ENCODE results near the gene UBXN2A. TPM values are rescaled to one million over a fixed set of nuclear protein-coding genes. Genes with fewer than 3 reads are reported as not detected.

The UBXN2A gene
- total and polyA plus RNA-seq, 10 of the 15 experiments (the other 5 are each of a cell fraction or from before 2014, with no cell fraction given): 3.7 to 23.5 (median 14.6) TPM

- DNase-seq (ENCODE audit: low read depth, low spot score): no peak
- POLR2A ChIA-PET: interaction anchor here (0.7 kb wide), 1 partner anchor 21 kb away, joined by 9 read pairs; no protein-coding TSS in a partner anchor
- no peak for ATAC-seq
- Histone ChIP-seq H3K27ac (ENCODE audit: control insufficient read depth, insufficient read depth) (no peak overlapping the region), H3K36me3 (ENCODE audit: control insufficient read depth in 2 of 2, insufficient read depth in 2 of 2, low read length in 1 of 2) (no peaks in the 10 kb centered on the region), H2AFZ (ENCODE audit: control insufficient read depth, low read depth, low read length) (no peak overlapping the region), H3K4me3 (peak overlapping the region; percentile 26), H3K9ac (ENCODE audit: control insufficient read depth, insufficient read depth, low read length) (no peak overlapping the region), H3K9me3 (replicated peaks; ENCODE audit: control insufficient read depth, insufficient read depth, low read length) (no peaks in the 10 kb centered on the region), H4K20me1 (ENCODE audit: control insufficient read depth, insufficient read depth) (no peaks in the 10 kb centered on the region), H3K4me2 (ENCODE audit: control insufficient read depth, insufficient read depth) (no peak overlapping the region), H3K4me1 (ENCODE audit: control insufficient read depth, insufficient read depth, low read length) (no peaks in the 10 kb centered on the region), H3K27me3 (replicated peaks in 1 of 2; ENCODE audit: control insufficient read depth in 2 of 2, insufficient read depth in 2 of 2, low read length in 1 of 2) (no peaks in the 10 kb centered on the region), H3K79me2 (ENCODE audit: control insufficient read depth, insufficient read depth, low read length) (peaks cover 23% of the 10 kb centered on the region)
- no TSS peak for BruUV-seq (replicated peaks)
- RAD21 ChIA-PET (ENCODE audit: unreplicated experiment): interaction anchor here (0.7 kb wide), 1 partner anchor 395 kb away, joined by 4 read pairs; no protein-coding TSS in a partner anchor
- 99% methylated on average over 6 of the region's 6 CpGs for WGBS (ENCODE audit: insufficient coverage, insufficient replicate concordance, low lambda C conversion rate, missing lambda C conversion rate)
- in situ Hi-C loops (cut with MboI): no loop called here
- intact Hi-C loops (cut with micrococcal nuclease; ENCODE audit: unreplicated experiment): no loop called here
- CTCF ChIA-PET: no interaction called here
- SMC1A ChIA-PET (ENCODE audit: uncharacterized antibody, unreplicated experiment): interaction anchor here (1.2 kb wide), 1 partner anchor 21 kb away, joined by 3 read pairs; no protein-coding TSS in a partner anchor
- FAIRE-seq: no peak
- TF ChIP-seq E4F1 (IDR thresholded peaks at IDR 0.05; ENCODE audit: borderline replicate concordance, partially characterized antibody): no peak
These were observed 14.2 kb downstream of the UBXN2A start for GRCh38 chr2:23954325-23955014.

GRCh38 chr2:23967846-23968245 is 27.6 kb downstream of the UBXN2A start:
- ChIA-PET POLR2A (interaction anchor here (0.6 kb wide), 1 partner anchor 29 kb away, joined by 3 read pairs; no protein-coding TSS in a partner anchor), CTCF (interaction anchor here (1.7 kb wide), 1 partner anchor 144 kb away, joined by 4 read pairs; no protein-coding TSS in a partner anchor), SMC1A (ENCODE audit: uncharacterized antibody, unreplicated experiment) (no interaction called here), RAD21 (ENCODE audit: unreplicated experiment) (no interaction called here)
- Histone ChIP-seq H3K4me1 (ENCODE audit: control insufficient read depth, insufficient read depth, low read length) (no peaks in the 10 kb centered on the region), H4K20me1 (ENCODE audit: control insufficient read depth, insufficient read depth) (no peaks in the 10 kb centered on the region), H3K79me2 (ENCODE audit: control insufficient read depth, insufficient read depth, low read length) (no peaks in the 10 kb centered on the region; the same call in 1 of the 2 replicates), H3K9ac (ENCODE audit: control insufficient read depth, insufficient read depth, low read length) (no peak overlapping the region), H3K27ac (ENCODE audit: control insufficient read depth, insufficient read depth) (no peak overlapping the region), H3K4me2 (ENCODE audit: control insufficient read depth, insufficient read depth) (no peak overlapping the region), H3K27me3 (replicated peaks in 1 of 2; ENCODE audit: control insufficient read depth in 2 of 2, insufficient read depth in 2 of 2, low read length in 1 of 2) (no peaks in the 10 kb centered on the region), H2AFZ (ENCODE audit: control insufficient read depth, low read depth, low read length) (no peak overlapping the region), H3K9me3 (replicated peaks; ENCODE audit: control insufficient read depth, insufficient read depth, low read length) (no peaks in the 10 kb centered on the region; the same call in 2 of the 3 replicates), H3K36me3 (ENCODE audit: control insufficient read depth in 2 of 2, insufficient read depth in 2 of 2, low read length in 1 of 2) (peaks cover 2 to 12% of the 10 kb centered on the region in 2 experiments; a peak in 3 of 4 replicates), H3K4me3 (no peak overlapping the region)
- DNase-seq (ENCODE audit: low read depth, low spot score): no peak
- intact Hi-C loops (cut with micrococcal nuclease; ENCODE audit: unreplicated experiment): no loop called here
- in situ Hi-C loops (cut with MboI): no loop called here
- no peak for ATAC-seq
- BruUV-seq (replicated peaks): no TSS peak
- no peak for FAIRE-seq
- 100% methylated on average over 4 of the region's 4 CpGs for WGBS (ENCODE audit: insufficient coverage, insufficient replicate concordance, low lambda C conversion rate, missing lambda C conversion rate)
- TF ChIP-seq CHD4 (IDR thresholded peaks at IDR 0.05) (no peak), CEBPZ (IDR thresholded peaks at IDR 0.05; ENCODE audit: low read depth, low read length) (no peak), POLR2AphosphoS2 (IDR thresholded peaks at IDR 0.05; ENCODE audit: low read depth, low read length) (no peak), E2F8 (IDR thresholded peaks at IDR 0.05; ENCODE audit: low read depth, partially characterized antibody) (no peak), ZNF217 (IDR thresholded peaks at IDR 0.05) (no peak)
